Ovary (tissue), 10 donors: Measurements from ENCODE around the gene LIMS4. TPM values are rescaled to one million over a fixed set of nuclear protein-coding genes. Genes with fewer than 3 reads are reported as not detected.
"Not testable (repeated sequence)": the region's sequence is repeated elsewhere in the genome, so short reads cannot be mapped to it uniquely, and the experiment has no call there.

Experiments used
- DNase-seq, 5 donors: peaks; one replicate each; pipeline ENCODE4 v3.0.0-alpha.2; 2019 to 2020
- H3K27ac ChIP-seq, 2 donors: fragments of 200-600 bp; one replicate each; pipeline versions ENCODE4 v1.5.1 to v1.8.0; 2019 to 2022
- H3K27me3 ChIP-seq: fragments of 200-600 bp; one replicate; pipeline ENCODE4 v1.8.0; 2022
- H3K36me3 ChIP-seq: fragments of 200-600 bp; sonication (generic); one replicate; pipeline ENCODE4 v1.5.1; 2019
- H3K4me1 ChIP-seq: one replicate; pipeline ENCODE4 v1.8.1; 2013; ENCODE audit warnings: mild to moderate bottlenecking, moderate library complexity; ENCODE audit not compliant: insufficient read depth
- H3K4me3 ChIP-seq: fragments of 200-600 bp; sonication (generic); one replicate; pipeline ENCODE4 v1.5.1; 2017
- H3K9me3 ChIP-seq, 2 donors: fragments of 200-600 bp in 1 of 2; sonication (generic) in 1 of 2; one replicate each; pipeline versions ENCODE4 v1.5.1 to v1.8.1; 2013 to 2019; ENCODE audit warnings: mild to moderate bottlenecking in 1 of 2, moderate library complexity in 1 of 2
- WGBS, 3 donors: extraction: QIAGEN DNeasy Blood & Tissue Kit in 1 of 3; methylation state at CpG; one replicate each; pipeline versions ENCODE4 v1.1.5 to v1.1.7; 2013 to 2017; 5-methylcytosine and 5-hydroxymethylcytosine counted together
- intact Hi-C, 4 donors: fragments of 100-400 bp; cut with DNase I; formaldehyde crosslinking; loops; one replicate each; pipeline versions ENCODE4 v1.11.0 to v1.15.1; 2022 to 2023
- long read RNA-seq, 3 donors: library from polyadenylated mRNA in 2 of 3; unstranded in 2 of 3; transcript quantifications; one replicate each; pipeline ENCODE4 v2.0.0 and lab custom pipeline, GENCODE V29; 2021 to 2026
- polyA plus RNA-seq, 2 donors: library from polyadenylated mRNA; stranded (reverse); fragments of 200-250 nt in 1 of 2; fragments of 350-450 nt in 1 of 2; fragmentation: Illumina TruSeq in 1 of 2; extraction: RNeasy Lipid Tissue Mini Kit (QIAGEN cat#74804) in 1 of 2; gene quantifications; one replicate each; pipeline ENCODE4 v1.2.3, GENCODE V29; 2013 to 2014
- total RNA-seq, 7 donors: library from RNA; depleted of rRNA in 2 of 7; stranded (reverse); fragments of >200 nt in 2 of 7; fragmentation: NEBNext Ultra II Directional in 3 of 7; extraction: Animal tissue kit (Norgen Biotek cat#: 25700) in 3 of 7; gene quantifications; one replicate each; pipeline versions ENCODE4 v1.1.0 to v1.2.4, GENCODE V29; 2016 to 2023
- donor health status: DM: no; HTN: no; CAD: no; lungs with moderate emphysema.
- donor health status: DM: no; HTN: no; CAD: no.
- donor health status: Bipolar disorder and iron deficiency.
- donor health status: DM: yes; HTN: yes; CAD: no.
- donor health status: DM: no; HTN: no; CAD: no.
- donor health status: DM: yes; HTN: yes; CAD: no.

Gene LIMS4, protein sequence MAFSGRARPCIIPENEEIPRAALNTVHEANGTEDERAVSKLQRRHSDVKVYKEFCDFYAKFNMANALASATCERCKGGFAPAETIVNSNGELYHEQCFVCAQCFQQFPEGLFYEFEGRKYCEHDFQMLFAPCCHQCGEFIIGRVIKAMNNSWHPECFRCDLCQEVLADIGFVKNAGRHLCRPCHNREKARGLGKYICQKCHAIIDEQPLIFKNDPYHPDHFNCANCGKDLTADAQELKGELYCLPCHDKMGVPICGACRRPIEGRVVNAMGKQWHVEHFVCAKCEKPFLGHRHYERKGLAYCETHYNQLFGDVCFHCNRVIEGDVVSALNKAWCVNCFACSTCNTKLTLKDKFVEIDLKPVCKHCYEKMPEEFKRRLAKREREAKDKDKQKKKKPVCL
- 10 to 100 TPM in 1 of 7 donors, 1 to 10 TPM in 5, under 1 TPM in 1; 0.99 to 55.6 (median 3.5) TPM for total RNA-seq
- 10 to 100 TPM in 1 of 2 donors, 1 to 10 TPM in 1; 2.5 to 11.3 TPM for polyA plus RNA-seq
- long read RNA-seq, donor 1, partial matches to known transcripts = 0 of 1 reads
- long read RNA-seq, donor 1, other reads (novel, unspliced or antisense) = 0 of 1 reads
- long read RNA-seq, donor 2 = 0 reads
- long read RNA-seq, donor 3, partial matches to known transcripts = 0 of 8 reads
- long read RNA-seq, donor 3, other reads (novel, unspliced or antisense) = 3 of 8 reads

DNA sequence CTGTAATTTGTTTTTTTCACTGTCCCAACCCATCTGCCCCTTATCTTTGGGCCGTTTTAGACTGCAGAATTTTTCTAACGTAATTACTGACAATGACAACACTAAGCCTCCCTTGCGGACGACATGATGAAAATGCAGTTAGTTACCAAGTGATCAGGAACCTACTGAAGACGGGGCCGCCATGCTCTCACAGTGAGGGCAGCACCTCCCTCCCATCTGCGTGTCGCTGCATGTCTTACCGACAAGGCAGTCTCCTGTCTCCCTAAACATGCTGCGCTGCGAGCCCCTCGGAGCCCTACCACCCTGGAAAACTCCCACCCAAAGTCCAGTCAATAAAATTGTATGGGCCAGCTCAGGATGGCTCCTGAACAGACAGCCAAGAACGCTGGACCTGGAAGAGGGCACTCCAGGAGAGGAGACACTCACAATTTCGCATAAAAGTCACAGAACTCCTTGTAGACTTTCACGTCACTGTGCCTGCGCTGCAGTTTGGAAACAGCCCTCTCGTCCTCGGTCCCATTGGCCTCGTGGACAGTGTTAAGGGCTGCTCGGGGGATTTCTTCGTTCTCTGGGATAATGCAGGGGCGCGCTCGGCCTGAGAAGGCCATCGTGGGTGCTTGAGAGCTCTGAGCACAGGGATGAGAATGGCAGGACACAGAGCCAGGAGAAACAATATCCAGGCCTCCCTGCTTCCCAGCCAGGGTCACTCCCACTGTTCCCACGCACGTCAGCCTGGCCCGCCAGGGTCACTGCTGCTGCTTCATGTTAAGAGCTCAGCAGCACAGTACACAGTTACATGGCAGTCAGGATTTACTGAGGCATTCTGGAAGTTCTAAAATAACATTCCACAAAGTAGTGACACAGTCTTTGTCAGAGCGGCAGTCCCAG lies at the start of gene LIMS4:
LIMS4 (minus strand) TSS at position 646 of the 888 bp plus-strand sequence; CDS start at position 608, 38 bp downstream.
- H3K27me3 ChIP-seq, intact Hi-C loops: not testable (repeated sequence)
- no CpG with 5 or more reads among the region's 29 CpGs for WGBS, 3 donors

DNA sequence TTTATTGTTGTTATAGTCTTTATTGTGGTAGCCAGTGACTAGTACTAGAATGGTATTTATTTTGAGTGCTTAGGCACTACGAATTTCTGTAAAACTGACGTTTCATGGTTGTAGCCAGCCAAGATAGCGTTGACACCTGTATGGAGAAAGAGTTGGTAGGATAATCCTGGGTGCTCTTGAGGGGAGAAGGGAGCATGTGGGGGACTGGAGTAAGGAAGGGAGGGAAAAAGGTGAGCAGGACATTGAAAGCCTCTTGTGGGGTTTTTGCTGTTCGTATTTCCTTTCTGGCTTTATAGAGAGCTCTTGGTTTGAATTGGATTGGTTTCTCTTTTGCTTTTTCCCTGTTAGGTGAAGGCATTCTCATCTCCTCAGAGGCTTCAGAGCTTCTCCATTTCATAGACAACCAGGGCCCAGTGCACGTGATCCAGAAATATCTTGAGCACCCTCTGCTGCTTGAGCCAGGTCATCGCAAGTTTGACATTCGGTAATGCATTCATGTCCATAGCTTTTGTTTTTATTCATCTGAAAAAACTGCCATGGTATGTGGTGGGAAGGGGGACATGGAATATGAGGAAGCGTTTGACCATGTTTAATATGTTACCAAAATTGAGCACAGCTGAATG lies 27.2 kb upstream of the LIMS4 start:
- H3K9me3 ChIP-seq, DNase-seq, H3K4me1 ChIP-seq, intact Hi-C loops, H3K27me3 ChIP-seq, H3K27ac ChIP-seq, H3K4me3 ChIP-seq, H3K36me3 ChIP-seq: not testable (repeated sequence)
- WGBS, 3 donors = no CpG with 5 or more reads among the region's 8 CpGs

More for the DNA sequence above, at the start of gene LIMS4:
- not testable (repeated sequence) for H3K9me3 ChIP-seq, H3K4me3 ChIP-seq, H3K4me1 ChIP-seq, H3K27ac ChIP-seq, DNase-seq, H3K36me3 ChIP-seq

DNA sequence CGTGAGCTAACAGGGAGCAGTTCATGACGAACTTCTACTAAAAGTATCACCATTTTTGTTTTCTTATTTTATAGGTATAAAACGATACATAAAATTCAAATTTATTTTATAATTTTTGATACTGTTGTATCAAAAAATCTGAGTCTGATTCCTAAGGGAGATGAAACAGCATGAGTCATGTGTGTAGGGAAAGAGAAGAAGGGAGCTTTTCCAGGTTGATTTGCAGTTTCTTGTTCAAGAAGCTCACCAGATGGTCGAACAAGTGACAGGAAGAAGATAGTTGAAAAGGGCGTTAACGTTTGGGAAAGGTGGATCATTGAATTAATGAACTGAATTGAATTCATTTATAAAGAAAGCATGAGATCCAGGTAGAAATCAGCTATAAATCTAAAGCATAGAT lies 23.4 kb upstream of the LIMS4 start:
- H3K4me1 ChIP-seq, H3K36me3 ChIP-seq, H3K27me3 ChIP-seq, intact Hi-C loops, H3K4me3 ChIP-seq, DNase-seq, H3K9me3 ChIP-seq, H3K27ac ChIP-seq: not testable (repeated sequence)
- no CpG with 5 or more reads among the region's 6 CpGs for WGBS, 3 donors

DNA sequence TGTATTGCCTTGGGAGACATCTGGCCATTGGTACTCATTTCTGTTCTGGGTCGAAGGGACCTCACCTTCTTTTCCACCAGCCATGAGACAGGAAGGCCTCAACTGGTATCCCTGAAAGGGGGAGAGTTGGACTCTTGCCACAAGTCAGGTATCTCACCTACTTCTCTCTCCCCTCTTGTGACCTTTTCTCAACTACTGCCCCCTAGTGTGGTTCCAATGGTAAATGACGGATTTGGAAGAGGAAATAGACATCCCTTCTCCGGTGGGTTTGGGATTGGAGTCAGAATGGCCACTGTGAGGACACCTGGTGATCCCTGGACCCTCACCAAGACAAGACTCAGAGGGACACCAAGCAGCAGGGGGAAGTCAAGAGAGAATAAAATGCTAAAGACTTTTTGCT lies 21.9 kb upstream of the LIMS4 start:
- no CpG with 5 or more reads among the region's 3 CpGs for WGBS, 3 donors
- intact Hi-C loops, H3K27ac ChIP-seq, H3K27me3 ChIP-seq, H3K4me1 ChIP-seq, H3K4me3 ChIP-seq, H3K9me3 ChIP-seq, H3K36me3 ChIP-seq, DNase-seq: not testable (repeated sequence)

DNA sequence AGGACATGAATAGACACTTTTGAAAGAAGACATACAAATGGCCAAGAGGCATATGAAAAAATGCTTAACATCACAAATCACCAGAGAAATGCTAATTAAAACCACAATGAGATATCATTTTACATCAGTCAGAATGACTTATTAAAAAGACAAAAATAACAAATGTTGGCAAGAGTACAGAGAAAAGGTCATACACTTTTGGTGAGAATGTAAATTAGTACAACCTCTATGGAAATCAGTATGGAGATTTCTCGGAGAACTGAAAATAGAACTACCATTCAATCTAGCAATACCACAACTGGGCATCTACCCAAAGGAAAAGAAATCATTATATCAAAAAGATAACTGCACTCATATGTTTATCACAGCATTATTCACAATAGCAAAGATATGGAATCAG lies 16.4 kb upstream of the LIMS4 start:
- DNase-seq, H3K36me3 ChIP-seq, H3K4me3 ChIP-seq, H3K4me1 ChIP-seq, H3K27me3 ChIP-seq, H3K27ac ChIP-seq, H3K9me3 ChIP-seq, intact Hi-C loops: not testable (repeated sequence)
- WGBS, 3 donors = no CpG with 5 or more reads among the region's 1 CpG

DNA sequence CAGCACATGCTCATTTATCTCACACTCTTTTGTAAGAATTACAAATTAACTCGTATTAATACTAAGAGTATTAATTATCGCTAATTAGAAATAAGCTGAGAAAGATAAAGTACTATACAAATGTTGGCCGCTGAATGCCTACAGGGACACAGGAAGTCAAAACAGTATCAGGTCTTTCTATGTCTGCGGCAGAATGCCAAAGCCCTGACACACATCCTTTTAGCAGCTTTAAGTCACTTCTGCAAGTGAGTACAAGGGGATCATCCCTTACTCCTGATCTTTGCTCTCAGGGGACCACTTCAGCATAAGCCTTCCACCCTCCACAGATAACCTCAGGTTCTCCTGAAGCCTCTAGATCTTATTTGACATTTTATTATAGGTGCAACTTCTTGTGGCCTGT lies 10.1 kb upstream of the LIMS4 start:
- DNase-seq, H3K4me1 ChIP-seq, H3K36me3 ChIP-seq, H3K9me3 ChIP-seq, H3K27ac ChIP-seq, H3K4me3 ChIP-seq, intact Hi-C loops, H3K27me3 ChIP-seq: not testable (repeated sequence)
- no CpG with 5 or more reads among the region's 4 CpGs for WGBS, 3 donors

DNA sequence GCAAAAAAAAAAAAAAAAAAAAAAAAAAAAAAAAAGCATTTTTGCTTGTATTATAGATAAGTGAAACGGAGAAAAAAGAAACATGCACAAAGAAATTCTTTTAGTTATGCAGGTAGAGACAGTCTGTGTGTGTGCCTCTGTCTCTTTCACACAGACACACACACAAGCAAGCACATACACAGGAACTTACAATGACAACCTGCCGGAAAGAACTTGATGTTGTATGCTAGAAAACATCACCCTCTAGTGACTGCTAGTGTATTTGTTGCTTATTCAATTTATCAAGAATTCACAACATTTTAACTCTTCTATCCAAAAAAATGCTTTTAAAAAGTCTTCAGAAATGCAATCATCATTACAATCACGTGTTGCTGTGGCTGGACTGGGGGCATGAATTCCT lies 8.6 kb upstream of the LIMS4 start:
- H3K4me3 ChIP-seq, intact Hi-C loops, DNase-seq, H3K4me1 ChIP-seq, H3K27ac ChIP-seq, H3K9me3 ChIP-seq, H3K36me3 ChIP-seq, H3K27me3 ChIP-seq: not testable (repeated sequence)
- WGBS, 3 donors = no CpG with 5 or more reads among the region's 3 CpGs

DNA sequence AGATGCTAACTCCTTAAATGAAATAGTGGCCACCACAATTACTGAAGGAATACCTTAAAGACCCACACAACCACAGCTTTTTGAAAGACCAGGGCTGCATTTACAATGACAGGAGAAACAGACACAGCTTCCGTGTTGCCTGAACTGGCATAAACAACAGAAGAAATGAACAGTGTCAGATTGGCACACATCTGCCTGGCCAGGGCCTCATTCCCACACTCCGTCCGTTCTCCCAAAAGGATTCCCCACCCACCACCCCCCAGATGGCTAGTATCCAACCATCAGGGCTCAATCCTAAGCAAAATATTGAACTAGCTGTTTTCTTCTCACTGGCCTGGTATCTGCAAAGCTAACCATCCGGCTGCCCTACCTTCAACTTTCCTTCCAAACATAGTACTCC lies 7.5 kb upstream of the LIMS4 start:
- H3K4me3 ChIP-seq, intact Hi-C loops, H3K27me3 ChIP-seq, DNase-seq, H3K36me3 ChIP-seq, H3K27ac ChIP-seq, H3K4me1 ChIP-seq, H3K9me3 ChIP-seq: not testable (repeated sequence)
- WGBS, 3 donors = no CpG with 5 or more reads among the region's 4 CpGs

DNA sequence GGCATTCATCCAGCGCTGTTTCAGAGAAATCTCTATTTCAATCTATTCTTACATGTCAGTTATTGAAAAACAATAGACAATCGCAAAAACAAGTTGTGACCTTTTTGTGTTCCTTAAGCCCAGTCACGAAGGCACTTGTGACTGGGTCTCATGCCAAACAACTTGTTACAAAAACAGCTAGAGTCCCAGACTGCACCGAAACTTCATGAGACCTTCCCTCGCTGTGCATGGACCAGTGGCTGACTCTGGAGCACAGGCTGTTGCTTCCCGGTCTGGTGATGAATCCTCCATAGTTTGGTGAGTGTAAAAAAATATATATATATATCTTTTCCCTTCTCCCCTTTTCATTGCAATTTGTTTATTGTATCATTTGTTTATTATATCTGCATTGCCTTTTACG lies 4.8 kb upstream of the LIMS4 start:
- H3K4me3 ChIP-seq, H3K36me3 ChIP-seq, H3K27me3 ChIP-seq, intact Hi-C loops, H3K9me3 ChIP-seq, DNase-seq, H3K4me1 ChIP-seq, H3K27ac ChIP-seq: not testable (repeated sequence)
- no CpG with 5 or more reads among the region's 7 CpGs for WGBS, 3 donors

DNA sequence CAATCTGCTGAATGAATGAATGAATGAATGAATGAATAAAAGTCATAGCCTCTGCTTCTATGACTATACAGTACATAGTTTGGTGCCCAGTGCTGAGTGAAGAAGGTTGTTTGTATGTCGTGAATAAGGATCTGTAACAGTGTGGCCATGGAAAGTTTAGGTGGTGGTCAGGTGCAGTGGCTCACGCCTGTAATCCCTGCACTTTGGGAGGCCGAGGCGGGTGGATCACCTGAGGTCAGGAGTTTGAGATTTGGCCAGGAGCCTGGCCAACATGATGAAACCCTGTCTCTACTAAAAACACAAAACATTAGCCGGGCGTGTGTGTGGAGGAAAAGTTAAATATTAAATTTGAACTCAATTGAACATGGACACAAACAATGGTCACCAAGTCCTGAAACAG lies 4.3 kb upstream of the LIMS4 start:
- no CpG with 5 or more reads among the region's 6 CpGs for WGBS, 3 donors
- H3K27ac ChIP-seq, H3K36me3 ChIP-seq, H3K9me3 ChIP-seq, H3K4me3 ChIP-seq, H3K4me1 ChIP-seq, DNase-seq, intact Hi-C loops, H3K27me3 ChIP-seq: not testable (repeated sequence)

DNA sequence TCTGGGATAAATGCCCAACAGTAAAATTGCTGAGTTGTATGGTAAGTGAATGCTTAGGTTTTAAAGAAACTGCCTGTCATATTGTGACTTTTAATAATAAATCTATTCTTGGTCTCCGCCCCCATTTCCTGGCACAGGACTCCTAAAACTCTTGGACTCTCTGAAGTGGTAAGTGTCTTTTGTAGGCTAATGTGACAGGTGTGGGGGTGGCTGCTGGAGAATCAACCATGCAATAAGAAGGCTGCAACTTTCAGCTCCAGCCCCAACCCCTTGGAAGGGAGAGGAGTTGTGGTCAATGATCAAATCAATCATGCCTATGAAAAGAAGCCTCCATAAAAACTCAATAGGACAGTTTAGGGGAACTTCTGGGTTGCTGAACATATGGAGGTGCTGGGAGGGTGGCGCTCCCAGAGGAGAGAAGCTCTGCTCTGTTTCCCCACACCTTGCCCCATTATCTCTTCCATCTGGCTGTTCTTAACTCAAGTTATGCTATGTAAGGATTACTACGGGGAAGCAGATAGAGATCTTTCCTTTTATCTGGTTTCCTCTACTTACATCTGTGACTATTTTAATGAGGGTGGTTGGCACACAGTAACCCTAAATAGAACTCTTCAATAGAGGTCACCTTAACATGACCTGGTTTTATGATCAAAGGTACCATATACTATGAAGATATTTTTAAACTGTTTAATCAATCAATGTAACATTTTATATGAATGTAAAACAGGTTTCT lies 3.2 kb upstream of the LIMS4 start:
- H3K4me3 ChIP-seq, H3K27me3 ChIP-seq, H3K27ac ChIP-seq, H3K36me3 ChIP-seq, DNase-seq, H3K4me1 ChIP-seq, H3K9me3 ChIP-seq, intact Hi-C loops: not testable (repeated sequence)
- no CpG with 5 or more reads among the region's 3 CpGs for WGBS, 3 donors
